Caco-2 (cell line): ENCODE data around the gene EVI2B. TPM values are rescaled to one million over a fixed set of nuclear protein-coding genes. Genes with fewer than 3 reads are reported as not detected.

ENCODE experiments used
- BruUV-seq: library from RNA; stranded (reverse); fragments of 400-500 nt; replicated peaks from 2 replicates; lab custom pipeline; 2021; lab: Mats Ljungman, UMichigan
- CTCF ChIA-PET: fragments of 300-600 bp; sonication (Branson Sonifier 250); formaldehyde crosslinking; loops from one replicate; lab custom pipeline; 2022; ENCODE audit warnings: antibody characterized with exemption; lab: Charles Lee
- POLR2A ChIA-PET: fragments of 300-600 bp; sonication (Branson Sonifier 250); formaldehyde crosslinking; loops from one replicate; lab custom pipeline; 2022; ENCODE audit warnings: antibody characterized with exemption; lab: Charles Lee
- DNase-seq, 2 experiments: peaks; one replicate each; pipeline versions ENCODE4 v3.0.0 to v3.0.0-alpha.2; 2020 to 2022
- H3K27me3 ChIP-seq: replicated peaks from 2 replicates; pipeline ENCODE4 v1.6.0; 2011; ENCODE audit warnings: low read length; ENCODE audit not compliant: control insufficient read depth, insufficient read depth
- H3K36me3 ChIP-seq: 2 replicates; pipeline ENCODE4 v1.5.1; 2011; ENCODE audit warnings: low read length; ENCODE audit not compliant: control insufficient read depth, insufficient read depth
- H3K4me1 ChIP-seq: fragments of 250-450 bp; sonication (Bioruptor Pico); 2 replicates; pipeline ENCODE4 v1.5.1; 2020; ENCODE audit warnings: mild to moderate bottlenecking
- H3K4me3 ChIP-seq: 2 replicates; pipeline ENCODE4 v1.5.1; 2011; ENCODE audit warnings: low read depth, mild to moderate bottlenecking, control low read depth, low read length
- H3K9me3 ChIP-seq: fragments of 250-450 bp; sonication (Bioruptor Pico); 2 replicates; pipeline ENCODE4 v1.5.1; 2020; ENCODE audit warnings: mild to moderate bottlenecking, moderate library complexity
- H3K27ac Mint-ChIP-seq: one replicate; pipeline ENCODE4 v1.8.0; 2022; ENCODE audit warnings: mixed read lengths; ENCODE audit not compliant: unreplicated experiment
- H3K27me3 Mint-ChIP-seq: one replicate; pipeline ENCODE4 v1.8.0; 2022; ENCODE audit warnings: mixed read lengths; ENCODE audit not compliant: insufficient read depth, unreplicated experiment
- H3K36me3 Mint-ChIP-seq: one replicate; pipeline ENCODE4 v1.8.0; 2022; ENCODE audit warnings: mild to moderate bottlenecking, mixed read lengths; ENCODE audit not compliant: insufficient read depth, unreplicated experiment
- H3K4me1 Mint-ChIP-seq: one replicate; pipeline ENCODE4 v1.8.0; 2022; ENCODE audit warnings: low read depth, mixed read lengths; ENCODE audit not compliant: unreplicated experiment
- H3K4me3 Mint-ChIP-seq: one replicate; pipeline ENCODE4 v1.8.0; 2022; ENCODE audit warnings: mild to moderate bottlenecking, moderate library complexity, mixed read lengths; ENCODE audit not compliant: unreplicated experiment
- H3K9me3 Mint-ChIP-seq: one replicate; pipeline ENCODE4 v1.8.0; 2022; ENCODE audit warnings: mixed read lengths; ENCODE audit not compliant: unreplicated experiment
- CTCF ChIP-seq, 2 experiments: fragments of 200-600 bp in 1 of 2; IDR thresholded peaks; 1 replicate in 1 of 2; 2 replicates in 1 of 2; pipeline versions ENCODE4 v1.5.1 to v1.8.0; 2011 to 2022; ENCODE audit warnings: antibody characterized with exemption in 1 of 2, control low read depth in 1 of 2, inconsistent platforms in 1 of 2, low read depth in 1 of 2, low read length in 1 of 2, mild to moderate bottlenecking in 1 of 2, moderate library complexity in 1 of 2; ENCODE audit not compliant: insufficient read depth in 1 of 2, severe bottlenecking in 1 of 2, unreplicated experiment in 1 of 2
- intact Hi-C: fragments of 100-400 bp; cut with micrococcal nuclease; formaldehyde crosslinking; loops from one replicate; pipeline ENCODE4 v1.10.0; 2022; ENCODE audit not compliant: unreplicated experiment
- total RNA-seq: library from RNA; stranded (reverse); gene quantifications from 2 replicates; pipeline ENCODE4 v1.2.3, GENCODE V29; 2022

The EVI2B gene
- total RNA-seq, 1 experiment from 2014 or later = not detected

GRCh38 chr17:31279401-31279800 lies 34.5 kb downstream of the EVI2B start:
- no peak overlapping the region for H3K4me3 Mint-ChIP-seq
- Histone ChIP-seq H3K4me3 (no peak overlapping the region), H3K9me3 (no peaks in the 10 kb centered on the region), H3K4me1 (no peaks in the 10 kb centered on the region), H3K36me3 (no peaks in the 10 kb centered on the region), H3K27me3 (no peaks in the 10 kb centered on the region)
- no peak for DNase-seq
- no peaks in the 10 kb centered on the region for H3K27me3 Mint-ChIP-seq
- H3K27ac Mint-ChIP-seq = no peak overlapping the region
- ChIA-PET CTCF (no interaction called here), POLR2A (no interaction called here)
- no peaks in the 10 kb centered on the region for H3K9me3 Mint-ChIP-seq
- intact Hi-C loops = no loop called here
- BruUV-seq = no TSS peak
- H3K4me1 Mint-ChIP-seq = no peaks in the 10 kb centered on the region
- TF ChIP-seq CTCF (IDR thresholded peaks at IDR 0.05; ENCODE audit: insufficient read depth in 1 of 2, low read depth in 1 of 2, low read length in 1 of 2, severe bottlenecking in 1 of 2, unreplicated experiment in 1 of 2) = no peak
- peaks cover 51% of the 10 kb centered on the region for H3K36me3 Mint-ChIP-seq

DNA sequence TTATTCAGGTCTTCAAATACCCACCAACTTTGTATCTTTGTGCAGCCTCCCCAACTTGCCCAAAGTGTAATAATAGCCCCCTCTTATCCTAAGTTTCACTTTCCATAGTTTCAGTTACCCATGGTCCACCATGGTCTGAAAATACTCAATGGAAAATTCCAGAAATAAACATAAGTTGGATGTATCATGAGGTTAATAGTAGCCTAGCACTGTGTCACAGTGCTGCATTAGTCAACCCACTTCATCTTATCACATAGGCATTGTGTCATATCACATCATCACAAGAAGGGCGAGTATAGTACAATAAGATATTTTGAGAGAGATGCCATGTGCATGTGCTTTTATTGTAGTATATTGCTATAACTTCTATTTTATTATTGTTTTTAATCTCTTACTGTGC lies 38.7 kb downstream of the EVI2B start:
- no peaks in the 10 kb centered on the region for H3K9me3 Mint-ChIP-seq
- intact Hi-C loops = no loop called here
- CTCF ChIA-PET = no interaction called here

DNA sequence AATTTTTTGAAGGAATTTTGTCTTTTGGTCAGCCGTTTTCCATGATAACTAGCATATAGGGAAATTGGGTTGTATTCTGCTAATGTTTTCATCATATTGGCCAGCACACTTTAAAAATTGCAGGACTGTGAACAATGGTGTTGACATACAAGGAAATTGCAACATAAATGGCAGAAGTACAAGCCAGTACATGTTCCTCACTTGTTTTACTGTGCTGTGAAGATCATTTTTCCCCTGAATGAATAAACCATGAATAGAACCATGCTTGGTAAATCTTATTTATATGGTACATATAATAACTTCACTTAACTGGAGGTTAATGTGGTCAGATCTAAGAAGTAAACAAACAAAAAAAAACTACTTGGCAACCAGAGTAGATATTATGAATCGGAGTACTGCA lies 39.6 kb downstream of the EVI2B start:
- H3K4me1 ChIP-seq = peaks cover 9% of the 10 kb centered on the region
- no peak for TF ChIP-seq CTCF (IDR thresholded peaks at IDR 0.05; ENCODE audit: insufficient read depth in 1 of 2, low read depth in 1 of 2, low read length in 1 of 2, severe bottlenecking in 1 of 2, unreplicated experiment in 1 of 2)
- H3K4me3 Mint-ChIP-seq = no peak overlapping the region
- peaks cover 30% of the 10 kb centered on the region for H3K36me3 Mint-ChIP-seq
- H3K27me3 Mint-ChIP-seq = no peaks in the 10 kb centered on the region
- no TSS peak for BruUV-seq
- H3K9me3 ChIP-seq = no peaks in the 10 kb centered on the region
- no peaks in the 10 kb centered on the region for H3K9me3 Mint-ChIP-seq
- intact Hi-C loops = no loop called here
- H3K4me3 ChIP-seq = no peak overlapping the region
- peaks cover 6% of the 10 kb centered on the region for H3K4me1 Mint-ChIP-seq
- ChIA-PET POLR2A (no interaction called here), CTCF (no interaction called here)
- no peaks in the 10 kb centered on the region for H3K27me3 ChIP-seq
- DNase-seq = no peak
- H3K27ac Mint-ChIP-seq = no peak overlapping the region
- no peaks in the 10 kb centered on the region for H3K36me3 ChIP-seq

More for the DNA sequence above, 38.7 kb downstream of the EVI2B start:
- peaks cover 31% of the 10 kb centered on the region for H3K36me3 Mint-ChIP-seq
- POLR2A ChIA-PET = no interaction called here
- H3K36me3 ChIP-seq = no peaks in the 10 kb centered on the region
- H3K4me1 Mint-ChIP-seq = no peaks in the 10 kb centered on the region
- no peak for TF ChIP-seq CTCF (IDR thresholded peaks at IDR 0.05; ENCODE audit: insufficient read depth in 1 of 2, low read depth in 1 of 2, low read length in 1 of 2, severe bottlenecking in 1 of 2, unreplicated experiment in 1 of 2)
- no peak for DNase-seq
- no peaks in the 10 kb centered on the region for H3K27me3 ChIP-seq
- peaks cover under 1% of the 10 kb centered on the region; the same call in 1 of the 2 replicates for H3K4me1 ChIP-seq
- no peaks in the 10 kb centered on the region for H3K27me3 Mint-ChIP-seq
- H3K9me3 ChIP-seq = no peaks in the 10 kb centered on the region
- H3K4me3 Mint-ChIP-seq = no peak overlapping the region
- no peak overlapping the region for H3K27ac Mint-ChIP-seq
- H3K4me3 ChIP-seq = no peak overlapping the region
- BruUV-seq = no TSS peak
